Measurements from ENCODE around the gene RHOH.

- TF ChIP-seq, protein P1, sequence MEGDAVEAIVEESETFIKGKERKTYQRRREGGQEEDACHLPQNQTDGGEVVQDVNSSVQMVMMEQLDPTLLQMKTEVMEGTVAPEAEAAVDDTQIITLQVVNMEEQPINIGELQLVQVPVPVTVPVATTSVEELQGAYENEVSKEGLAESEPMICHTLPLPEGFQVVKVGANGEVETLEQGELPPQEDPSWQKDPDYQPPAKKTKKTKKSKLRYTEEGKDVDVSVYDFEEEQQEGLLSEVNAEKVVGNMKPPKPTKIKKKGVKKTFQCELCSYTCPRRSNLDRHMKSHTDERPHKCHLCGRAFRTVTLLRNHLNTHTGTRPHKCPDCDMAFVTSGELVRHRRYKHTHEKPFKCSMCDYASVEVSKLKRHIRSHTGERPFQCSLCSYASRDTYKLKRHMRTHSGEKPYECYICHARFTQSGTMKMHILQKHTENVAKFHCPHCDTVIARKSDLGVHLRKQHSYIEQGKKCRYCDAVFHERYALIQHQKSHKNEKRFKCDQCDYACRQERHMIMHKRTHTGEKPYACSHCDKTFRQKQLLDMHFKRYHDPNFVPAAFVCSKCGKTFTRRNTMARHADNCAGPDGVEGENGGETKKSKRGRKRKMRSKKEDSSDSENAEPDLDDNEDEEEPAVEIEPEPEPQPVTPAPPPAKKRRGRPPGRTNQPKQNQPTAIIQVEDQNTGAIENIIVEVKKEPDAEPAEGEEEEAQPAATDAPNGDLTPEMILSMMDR (IDR thresholded peaks at IDR 0.05; ENCODE audit: low read length): no peak
- TF ChIP-seq EZH2 (IDR thresholded peaks at IDR 0.05; ENCODE audit: borderline replicate concordance, low read length): no peak
Observed at GRCh38 chr4:40295572-40295971, 98.7 kb downstream of the RHOH start.
